ENCODE results near the gene HOXD3. TPM values are rescaled to one million over a fixed set of nuclear protein-coding genes. Genes with fewer than 3 reads are reported as not detected.

The HOXD3 gene
- total RNA-seq, 1 donor from 2014 or later: not detected

- Histone ChIP-seq H3K4me1 (ENCODE audit: insufficient read depth, low read length) (peaks cover 12% of the 10 kb centered on the region), H3K79me2 (ENCODE audit: insufficient read depth, low read length) (no peaks in the 10 kb centered on the region), H3K9me3 (ENCODE audit: insufficient read depth, low read depth, low read length) (no peaks in the 10 kb centered on the region), H3K9ac (ENCODE audit: low read length) (peak overlapping the region; percentile 48), H4K20me1 (ENCODE audit: insufficient read depth, low read length) (no peaks in the 10 kb centered on the region), H3K27ac (ENCODE audit: low read depth, low read length) (no peak overlapping the region), H3K36me3 (ENCODE audit: insufficient read depth, low read length) (no peaks in the 10 kb centered on the region), H3K4me2 (ENCODE audit: low read length) (peak overlapping the region; percentile 86), H3K4me3 (ENCODE audit: insufficient read depth, low read depth, low read length) (peak overlapping the region; percentile 58), H3K27me3 (ENCODE audit: insufficient read depth, low read length) (peaks cover 58% of the 10 kb centered on the region), H2AFZ (ENCODE audit: low read depth, low read length) (peak overlapping the region; percentile 78)
- no peaks in the 10 kb centered on the region for H3K4me1 Mint-ChIP-seq (ENCODE audit: low read depth, unreplicated experiment)
- no peak for FAIRE-seq
- H3K4me3 Mint-ChIP-seq (ENCODE audit: unreplicated experiment): peak overlapping the region; percentile 37
- TF ChIP-seq CTCF (IDR thresholded peaks at IDR 0.05; ENCODE audit: insufficient read depth, low read depth, low read length): no peak
- TF ChIP-seq EZH2 (IDR thresholded peaks at IDR 0.05; ENCODE audit: insufficient read depth, low read length): peak; percentile 54
- H3K9me3 Mint-ChIP-seq (ENCODE audit: unreplicated experiment): peaks cover 9% of the 10 kb centered on the region
- H3K36me3 Mint-ChIP-seq (ENCODE audit: low read depth, unreplicated experiment): no peaks in the 10 kb centered on the region
- peak overlapping the region; percentile 42 for H3K27ac Mint-ChIP-seq (ENCODE audit: unreplicated experiment)
- DNase-seq (ENCODE audit: low read depth): no peak
- H3K27me3 Mint-ChIP-seq (ENCODE audit: low read depth, unreplicated experiment): peaks cover 84% of the 10 kb centered on the region
Observed at GRCh38 chr2:176187200-176187898, 30.2 kb downstream of the HOXD3 start.

GRCh38 chr2:176187899-176188773, 31.0 kb downstream of the HOXD3 start, which contains the start of gene HOXD1:
Gene HOXD1, plus strand, starts transcription at chr2:176188668. Its CDS starts 134 bp downstream, at chr2:176188802.
- peaks cover 66% of the 10 kb centered on the region for H3K27me3 ChIP-seq (ENCODE audit: insufficient read depth, low read length)
- Mint-ChIP-seq H3K27me3 (ENCODE audit: low read depth, unreplicated experiment) (peaks cover 84% of the 10 kb centered on the region), H3K27ac (ENCODE audit: unreplicated experiment) (peak within 1 kb of the TSS; percentile 42), H3K4me1 (ENCODE audit: low read depth, unreplicated experiment) (no peaks in the 10 kb centered on the region), H3K4me3 (ENCODE audit: unreplicated experiment) (peak within 1 kb of the TSS; percentile 81), H3K9me3 (ENCODE audit: unreplicated experiment) (peaks cover 6% of the 10 kb centered on the region), H3K36me3 (ENCODE audit: low read depth, unreplicated experiment) (no peaks in the 10 kb centered on the region)
- no peak for TF ChIP-seq CTCF (IDR thresholded peaks at IDR 0.05; ENCODE audit: insufficient read depth, low read depth, low read length)
- no peak for TF ChIP-seq EZH2 (IDR thresholded peaks at IDR 0.05; ENCODE audit: insufficient read depth, low read length)
- peak within 1 kb of the TSS; percentile 86 for H3K4me2 ChIP-seq (ENCODE audit: low read length)
- peaks cover 12% of the 10 kb centered on the region for H3K4me1 ChIP-seq (ENCODE audit: insufficient read depth, low read length)
- DNase-seq (ENCODE audit: low read depth) (peak; percentile 26), FAIRE-seq (no peak)
- H3K79me2 ChIP-seq (ENCODE audit: insufficient read depth, low read length): no peaks in the 10 kb centered on the region
- peak within 1 kb of the TSS; percentile 58 for H3K4me3 ChIP-seq (ENCODE audit: insufficient read depth, low read depth, low read length)
- H3K27ac ChIP-seq (ENCODE audit: low read depth, low read length): no peak within 1 kb of the TSS
- H3K36me3 ChIP-seq (ENCODE audit: insufficient read depth, low read length): no peaks in the 10 kb centered on the region
- H3K9me3 ChIP-seq (ENCODE audit: insufficient read depth, low read depth, low read length): no peaks in the 10 kb centered on the region
- H4K20me1 ChIP-seq (ENCODE audit: insufficient read depth, low read length): no peaks in the 10 kb centered on the region
- H3K9ac ChIP-seq (ENCODE audit: low read length): peak within 1 kb of the TSS; percentile 48
- peak within 1 kb of the TSS; percentile 78 for H2AFZ ChIP-seq (ENCODE audit: low read depth, low read length)

Data from astrocyte (in vitro differentiated cells and primary cell).